Muscle of leg (tissue), 9 donors: ENCODE results near the gene DCDC1. TPM values are rescaled to one million over a fixed set of nuclear protein-coding genes. Genes with fewer than 3 reads are reported as not detected.

Experiments
- polyA plus RNA-seq, 8 donors: library from polyadenylated mRNA; unstranded; fragments of 120-200 nt; gene quantifications; one replicate each; pipeline versions ENCODE4 v1.2.1 to v1.2.3, GENCODE V29; 2013; ENCODE audit warnings: inconsistent platforms in 1 of 8, low replicate concordance in 1 of 8; ENCODE audit not compliant: insufficient read length in 8 of 8, insufficient read depth in 1 of 8
- total RNA-seq: library from RNA; stranded (reverse); fragments of 120-200 nt; gene quantifications from one replicate; pipeline ENCODE4 v1.2.4, GENCODE V29; 2013

DCDC1 gene
- total and polyA plus RNA-seq, 9 donors = 0.13 to 0.59 (median 0.25) TPM

Other genes starting within 250 kb of the DCDC1 start
- gene DNAJC24, start 121 bp upstream of the DCDC1 start, total RNA-seq = 15.6 TPM
- 10 to 100 TPM; 11.7 to 18.1 (median 13.1) TPM for gene DNAJC24, start 121 bp upstream of the DCDC1 start, polyA plus RNA-seq
- 50.4 TPM for gene IMMP1L, start 139.9 kb upstream of the DCDC1 start, total RNA-seq
- gene IMMP1L, start 139.9 kb upstream of the DCDC1 start, polyA plus RNA-seq = 10 to 100 TPM; 22.8 to 29.1 (median 25.8) TPM
- gene ELP4, start 140.0 kb upstream of the DCDC1 start, total RNA-seq = 18.8 TPM
- gene ELP4, start 140.0 kb upstream of the DCDC1 start, polyA plus RNA-seq = 10 to 100 TPM; 12.0 to 16.9 (median 15.2) TPM